ENCODE data around the gene ESRRB. TPM values are rescaled to one million over a fixed set of nuclear protein-coding genes. Genes with fewer than 3 reads are reported as not detected.

Gene ESRRB
- total RNA-seq, 1 experiment from 2014 or later = 1.6 TPM

- ChIA-PET CTCF (interaction anchor here (2.8 kb wide), 1 partner anchor 32 kb away, joined by 7 read pairs; no protein-coding TSS in a partner anchor), POLR2A (no interaction called here)
- TF ChIP-seq HMGXB4 (CRISPR knock-in tag; IDR thresholded peaks at IDR 0.05) (no peak), ZNF532 (CRISPR knock-in tag; IDR thresholded peaks at IDR 0.05; ENCODE audit: borderline replicate concordance) (no peak), STAT6 (CRISPR knock-in tag; conservative IDR thresholded peaks at IDR 0.05; ENCODE audit: low read depth) (no peak), CDX4 (CRISPR knock-in tag; IDR thresholded peaks at IDR 0.05; ENCODE audit: borderline replicate concordance) (no peak), HMGA2 (CRISPR knock-in tag; IDR thresholded peaks at IDR 0.05) (no peak), MLX (CRISPR knock-in tag; IDR thresholded peaks at IDR 0.05) (no peak), PREB (CRISPR knock-in tag; IDR thresholded peaks at IDR 0.05; ENCODE audit: borderline replicate concordance) (no peak), OVOL2 (CRISPR knock-in tag; IDR thresholded peaks at IDR 0.05; ENCODE audit: borderline replicate concordance) (no peak), TCF7 (CRISPR knock-in tag; IDR thresholded peaks at IDR 0.05; ENCODE audit: low read depth) (no peak), ESRRA (CRISPR knock-in tag; IDR thresholded peaks at IDR 0.05; ENCODE audit: borderline replicate concordance) (no peak), ZNF512 (CRISPR knock-in tag; IDR thresholded peaks at IDR 0.05; ENCODE audit: borderline replicate concordance) (no peak), MAX (CRISPR knock-in tag; IDR thresholded peaks at IDR 0.05) (no peak)
- Mint-ChIP-seq H3K4me3 (no peak overlapping the region), H3K4me1 (peaks cover 21% of the 10 kb centered on the region), H3K9me3 (no peaks in the 10 kb centered on the region), H3K27me3 (ENCODE audit: low read depth) (no peaks in the 10 kb centered on the region), H3K36me3 (no peaks in the 10 kb centered on the region), H3K27ac (no peak overlapping the region)
- ATAC-seq (no peak), DNase-seq (ENCODE audit: low spot score) (no peak)
These were observed 43.5 kb downstream of the ESRRB start for GRCh38 chr14:76419399-76419798.

All from WTC11 (cell line).